Breast epithelium (tissue), 4 donors: ENCODE results near the gene PRKCI. TPM values are rescaled to one million over a fixed set of nuclear protein-coding genes. Genes with fewer than 3 reads are reported as not detected.

Source experiments
- DNase-seq, 2 donors: peaks; one replicate each; pipeline ENCODE4 v3.0.0-alpha.2; 2019; ENCODE audit warnings: low spot score in 2 of 2
- H3K27ac ChIP-seq, 2 donors: fragments of 200-600 bp; sonication (generic) in 1 of 2; one replicate each; pipeline ENCODE4 v1.5.1; 2016 to 2019; ENCODE audit warnings: mild to moderate bottlenecking in 1 of 2
- H3K27me3 ChIP-seq, 2 donors: fragments of 200-600 bp; sonication (generic) in 1 of 2; one replicate each; pipeline versions ENCODE4 v1.5.1 to v1.6.0; 2017 to 2019; ENCODE audit warnings: control low read depth in 1 of 2, mild to moderate bottlenecking in 1 of 2
- H3K36me3 ChIP-seq: fragments of 200-600 bp; one replicate; pipeline ENCODE4 v1.5.1; 2019
- H3K4me1 ChIP-seq, 2 donors: fragments of 200-600 bp; sonication (generic); one replicate each; pipeline ENCODE4 v1.5.1; 2016 to 2019; ENCODE audit warnings: control low read depth in 1 of 2
- H3K4me3 ChIP-seq, 3 donors: fragments of 200-600 bp; sonication (generic); 1 replicate in 2 of 3; 2 replicates in 1 of 3; pipeline ENCODE4 v1.5.1; 2016 to 2019; ENCODE audit warnings: mild to moderate bottlenecking in 3 of 3, moderate library complexity in 2 of 3
- H3K9me3 ChIP-seq, 2 donors: fragments of 200-600 bp; sonication (generic) in 1 of 2; one replicate each; pipeline ENCODE4 v1.5.1; 2016 to 2019; ENCODE audit warnings: control low read depth in 1 of 2
- CTCF ChIP-seq, 3 donors: fragments of 450-650 bp; IDR thresholded peaks; one replicate each; pipeline ENCODE4 v1.5.1; 2016 to 2017; ENCODE audit warnings: antibody characterized with exemption in 3 of 3, mild to moderate bottlenecking in 3 of 3, moderate library complexity in 3 of 3
- POLR2A ChIP-seq: fragments of 450-650 bp; IDR thresholded peaks from one replicate; pipeline ENCODE4 v1.6.1; 2016; ENCODE audit warnings: antibody characterized with exemption, mild to moderate bottlenecking, moderate library complexity
- POLR2AphosphoS5 ChIP-seq, 3 donors: sonication (generic); formaldehyde crosslinking; IDR thresholded peaks; one replicate each; pipeline ENCODE4 v1.6.1; 2017; ENCODE audit warnings: antibody characterized with exemption in 3 of 3
- intact Hi-C: fragments of 100-400 bp; cut with DNase I; formaldehyde crosslinking; loops from one replicate; pipeline ENCODE4 v1.15.1; 2023; ENCODE audit warnings: low total_unique reads
- total RNA-seq, 3 donors: library from RNA; depleted of rRNA; stranded (reverse); fragments of >200 nt; gene quantifications; one replicate each; pipeline ENCODE4 v1.1.0, GENCODE V29; 2016

The PRKCI gene
- total RNA-seq, 3 donors from 2014 or later = 19.4 to 68.3 (median 61.9) TPM

GRCh38 chr3:170350515-170351413 is 128.5 kb downstream of the PRKCI start:
- no peak overlapping the region for H3K27ac ChIP-seq
- no peaks in the 10 kb centered on the region for H3K36me3 ChIP-seq
- no peak for DNase-seq
- TF ChIP-seq POLR2AphosphoS5 (IDR thresholded peaks at IDR 0.05) (no peak), CTCF (IDR thresholded peaks at IDR 0.05) (no peak), POLR2A (no peak)
- H3K4me3 ChIP-seq = no peak overlapping the region
- intact Hi-C loops = no loop called here
- no peaks in the 10 kb centered on the region for H3K4me1 ChIP-seq
- no peaks in the 10 kb centered on the region for H3K9me3 ChIP-seq
- H3K27me3 ChIP-seq = no peaks in the 10 kb centered on the region

- Histone ChIP-seq H3K4me1 (no peaks in the 10 kb centered on the region), H3K27me3 (no peaks in the 10 kb centered on the region), H3K27ac (no peak overlapping the region), H3K9me3 (no peaks in the 10 kb centered on the region), H3K36me3 (no peaks in the 10 kb centered on the region), H3K4me3 (no peak overlapping the region)
- intact Hi-C loops = no loop called here
- no peak for DNase-seq
- TF ChIP-seq POLR2A = no peak
- TF ChIP-seq POLR2AphosphoS5 (IDR thresholded peaks at IDR 0.05) = no peak
- no peak for TF ChIP-seq CTCF (IDR thresholded peaks at IDR 0.05)
Observed at GRCh38 chr3:170352936-170353335, 130.7 kb downstream of the PRKCI start.

GRCh38 chr3:170353485-170353884 is 131.3 kb downstream of the PRKCI start:
- Histone ChIP-seq H3K27ac (no peak overlapping the region), H3K36me3 (no peaks in the 10 kb centered on the region), H3K27me3 (no peaks in the 10 kb centered on the region), H3K4me1 (no peaks in the 10 kb centered on the region), H3K9me3 (no peaks in the 10 kb centered on the region), H3K4me3 (no peak overlapping the region)
- DNase-seq = no peak
- intact Hi-C loops = no loop called here
- TF ChIP-seq POLR2A = no peak
- no peak for TF ChIP-seq CTCF (IDR thresholded peaks at IDR 0.05)

DNA sequence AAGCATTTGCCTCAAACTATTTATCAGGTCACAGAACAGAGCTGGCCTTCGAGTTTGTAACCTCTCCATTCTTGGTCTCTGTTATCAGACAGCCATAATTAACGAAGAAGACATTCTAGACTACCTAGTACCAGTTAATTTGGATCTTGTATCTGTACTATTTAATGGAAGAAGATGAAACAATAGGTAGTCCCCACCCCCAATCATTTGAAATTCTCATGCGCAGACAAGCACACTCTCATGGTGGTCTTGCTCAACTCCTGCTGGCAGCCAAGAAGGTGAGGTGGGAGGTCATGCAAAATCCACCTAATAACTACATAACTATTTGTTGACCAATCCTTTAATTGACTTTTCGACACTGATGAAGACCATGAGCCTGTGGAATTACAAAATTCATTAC is 132.5 kb downstream of the PRKCI start:
- H3K36me3 ChIP-seq = no peaks in the 10 kb centered on the region
- H3K9me3 ChIP-seq = no peaks in the 10 kb centered on the region
- H3K4me1 ChIP-seq = no peaks in the 10 kb centered on the region
- H3K27ac ChIP-seq = no peak overlapping the region
- no peaks in the 10 kb centered on the region for H3K27me3 ChIP-seq
- no peak for TF ChIP-seq CTCF (IDR thresholded peaks at IDR 0.05)
- TF ChIP-seq POLR2AphosphoS5 (IDR thresholded peaks at IDR 0.05) = no peak
- TF ChIP-seq POLR2A = no peak
- intact Hi-C loops = loop anchor here (5.0 kb wide), 1 partner anchor 1108 kb away; the partner anchor contains the start of gene TNIK
- no peak overlapping the region for H3K4me3 ChIP-seq
- no peak for DNase-seq

Other genes with a start within 250 kb of the PRKCI start
- gene GPR160, start 184.4 kb upstream of the PRKCI start, total RNA-seq = 10 to 100 TPM in 2 of 3 donors, 1 to 10 TPM in 1; 4.2 to 31.9 (median 27.9) TPM
- gene PHC3, start 40.7 kb upstream of the PRKCI start, total RNA-seq = 100 to 1,000 TPM in 1 of 3 donors, 10 to 100 TPM in 2; 65.1 to 117 (median 87.2) TPM
- 10 to 100 TPM; 37.0 to 64.5 (median 53.1) TPM for gene SKIL, start 135.3 kb downstream of the PRKCI start, total RNA-seq
- gene CLDN11, start 196.4 kb downstream of the PRKCI start, total RNA-seq = 10 to 100 TPM in 2 of 3 donors, 1 to 10 TPM in 1; 8.2 to 48.4 (median 28.8) TPM